Tibial artery (tissue), 4 donors: ENCODE results near the gene TULP3.

Experiments used
- DNase-seq, 2 donors: peaks; one replicate each; pipeline ENCODE4 v3.0.0-alpha.2; 2019
- H3K27ac ChIP-seq, 2 donors: fragments of 200-600 bp; sonication (generic) in 1 of 2; 1 replicate in 1 of 2; 2 replicates in 1 of 2; pipeline ENCODE4 v1.5.1; 2018 to 2019; ENCODE audit warnings: mild to moderate bottlenecking in 1 of 2
- H3K27me3 ChIP-seq, 2 donors: fragments of 200-600 bp; sonication (generic) in 1 of 2; one replicate each; pipeline versions ENCODE4 v1.5.1 to v1.6.0; 2016 to 2019
- H3K36me3 ChIP-seq, 3 donors: fragments of 200-600 bp; sonication (generic) in 2 of 3; one replicate each; pipeline ENCODE4 v1.5.1; 2016 to 2019; ENCODE audit warnings: mild to moderate bottlenecking in 2 of 3
- H3K4me1 ChIP-seq, 4 donors: fragments of 200-600 bp; sonication (generic) in 2 of 4; 1 replicate in 3 of 4; 2 replicates in 1 of 4; pipeline ENCODE4 v1.5.1; 2016 to 2019
- H3K4me3 ChIP-seq, 2 donors: fragments of 200-600 bp; sonication (generic) in 1 of 2; 1 replicate in 1 of 2; 2 replicates in 1 of 2; pipeline ENCODE4 v1.5.1; 2018 to 2019; ENCODE audit warnings: mild to moderate bottlenecking in 2 of 2
- H3K9me3 ChIP-seq, 3 donors: fragments of 200-600 bp; sonication (generic) in 1 of 3; one replicate each; pipeline ENCODE4 v1.5.1; 2016 to 2019
- intact Hi-C: fragments of 100-400 bp; cut with DNase I; formaldehyde crosslinking; loops from one replicate; pipeline ENCODE4 v1.15.0; 2023; ENCODE audit warnings: low total_unique reads
- TF ChIP-seq, protein P1 (sequence below), 2 experiments: fragments of 200-600 bp in 1 of 2; fragments of 450-650 bp in 1 of 2; IDR thresholded peaks; one replicate each; pipeline ENCODE4 v1.5.1; 2017 to 2019; ENCODE audit warnings: antibody characterized with exemption in 2 of 2, mild to moderate bottlenecking in 1 of 2, moderate library complexity in 1 of 2

The TULP3 gene

DNA sequence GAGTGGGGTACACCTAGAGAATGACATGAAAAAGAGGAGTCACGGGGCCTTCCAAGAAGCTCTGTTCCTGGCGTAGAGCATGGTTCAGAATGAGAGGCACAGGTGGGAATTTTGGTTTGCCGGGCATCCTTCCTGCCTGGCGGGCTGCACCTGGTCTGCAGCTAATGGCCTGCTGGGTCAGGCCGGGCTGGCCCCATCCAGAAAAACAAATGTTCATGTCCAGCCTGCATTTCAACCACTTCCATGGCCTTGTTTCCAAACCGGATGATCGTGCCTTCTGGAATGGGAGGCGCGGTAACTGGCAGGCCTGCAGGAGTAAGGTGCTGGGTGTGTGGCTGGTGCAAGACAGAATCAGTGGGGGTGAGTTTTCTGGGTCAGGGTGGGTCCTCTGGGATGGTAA is 82.9 kb downstream of the TULP3 start:
- H3K4me1 ChIP-seq = peaks cover 0 to 7% (median 3%) of the 10 kb centered on the region in 4 donors
- intact Hi-C loops = no loop called here
- peaks cover 0 to 6% (median 0%) of the 10 kb centered on the region in 3 donors for H3K36me3 ChIP-seq
- no peaks in the 10 kb centered on the region for H3K27me3 ChIP-seq
- DNase-seq = no peak
- H3K27ac ChIP-seq = no peak overlapping the region
- no peak overlapping the region for H3K4me3 ChIP-seq
- TF ChIP-seq, protein P1, sequence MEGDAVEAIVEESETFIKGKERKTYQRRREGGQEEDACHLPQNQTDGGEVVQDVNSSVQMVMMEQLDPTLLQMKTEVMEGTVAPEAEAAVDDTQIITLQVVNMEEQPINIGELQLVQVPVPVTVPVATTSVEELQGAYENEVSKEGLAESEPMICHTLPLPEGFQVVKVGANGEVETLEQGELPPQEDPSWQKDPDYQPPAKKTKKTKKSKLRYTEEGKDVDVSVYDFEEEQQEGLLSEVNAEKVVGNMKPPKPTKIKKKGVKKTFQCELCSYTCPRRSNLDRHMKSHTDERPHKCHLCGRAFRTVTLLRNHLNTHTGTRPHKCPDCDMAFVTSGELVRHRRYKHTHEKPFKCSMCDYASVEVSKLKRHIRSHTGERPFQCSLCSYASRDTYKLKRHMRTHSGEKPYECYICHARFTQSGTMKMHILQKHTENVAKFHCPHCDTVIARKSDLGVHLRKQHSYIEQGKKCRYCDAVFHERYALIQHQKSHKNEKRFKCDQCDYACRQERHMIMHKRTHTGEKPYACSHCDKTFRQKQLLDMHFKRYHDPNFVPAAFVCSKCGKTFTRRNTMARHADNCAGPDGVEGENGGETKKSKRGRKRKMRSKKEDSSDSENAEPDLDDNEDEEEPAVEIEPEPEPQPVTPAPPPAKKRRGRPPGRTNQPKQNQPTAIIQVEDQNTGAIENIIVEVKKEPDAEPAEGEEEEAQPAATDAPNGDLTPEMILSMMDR (IDR thresholded peaks at IDR 0.05) = no peak
- no peaks in the 10 kb centered on the region for H3K9me3 ChIP-seq

DNA sequence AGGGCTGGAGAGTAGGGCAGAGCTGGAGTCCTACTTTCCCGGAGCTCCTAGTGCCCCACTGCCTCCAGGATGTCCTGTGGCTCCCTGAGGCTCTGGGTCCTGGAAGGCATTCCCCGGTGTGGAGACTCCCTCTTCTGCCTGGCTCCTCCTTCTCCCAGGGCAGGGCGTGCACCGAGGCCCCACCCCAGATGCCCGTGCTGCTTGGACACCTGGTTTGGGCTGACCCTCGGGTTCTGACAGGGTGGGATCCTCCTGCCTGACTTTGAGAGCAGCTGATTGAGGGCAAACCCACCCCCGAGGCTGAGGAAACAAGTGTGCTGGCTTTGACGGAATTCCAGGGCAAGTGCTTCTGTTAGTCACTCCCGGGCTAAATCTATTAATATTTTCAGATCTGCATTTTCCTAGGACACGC is 83.9 kb downstream of the TULP3 start:
- peaks cover 0 to 6% (median 4%) of the 10 kb centered on the region in 3 donors for H3K36me3 ChIP-seq
- H3K4me3 ChIP-seq = peak overlapping the region; percentile 12 to 34
- no peak for DNase-seq
- no peaks in the 10 kb centered on the region for H3K27me3 ChIP-seq
- TF ChIP-seq, protein P1 (IDR thresholded peaks at IDR 0.05) = no peak
- H3K27ac ChIP-seq = peak overlapping the region in 1 of 2 donors; percentile 6
- H3K4me1 ChIP-seq = peaks cover 0 to 7% (median 3%) of the 10 kb centered on the region in 4 donors
- H3K9me3 ChIP-seq = no peaks in the 10 kb centered on the region
- intact Hi-C loops = no loop called here

DNA sequence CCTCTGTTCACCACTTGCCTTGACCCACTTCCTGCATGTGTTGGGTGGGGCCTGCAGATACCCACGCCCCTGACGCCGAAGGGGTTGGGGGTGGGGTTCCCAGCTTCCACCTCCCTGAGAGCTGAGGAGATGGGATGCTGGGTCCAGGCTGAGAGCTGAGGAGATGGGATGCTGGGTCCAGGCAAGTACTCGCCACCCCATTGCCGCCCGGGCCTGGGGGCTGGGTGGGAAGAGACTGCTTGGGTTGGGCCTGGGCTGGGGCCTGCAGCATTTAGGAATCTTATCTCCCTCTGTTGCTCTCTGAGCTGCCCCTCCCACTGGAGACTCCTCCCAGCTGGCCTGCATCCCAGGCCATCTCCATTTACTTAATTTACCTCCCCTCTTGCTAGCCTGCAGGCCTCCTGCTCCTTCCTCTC is 85.9 kb downstream of the TULP3 start:
- H3K27ac ChIP-seq = no peak overlapping the region
- H3K4me1 ChIP-seq = peaks cover 0 to 7% (median 3%) of the 10 kb centered on the region in 4 donors
- intact Hi-C loops = no loop called here
- TF ChIP-seq, protein P1 (IDR thresholded peaks at IDR 0.05) = no peak
- no peak overlapping the region for H3K4me3 ChIP-seq
- H3K27me3 ChIP-seq = no peaks in the 10 kb centered on the region
- H3K9me3 ChIP-seq = no peaks in the 10 kb centered on the region
- no peak for DNase-seq
- H3K36me3 ChIP-seq = peaks cover 0 to 10% (median 4%) of the 10 kb centered on the region in 3 donors

DNA sequence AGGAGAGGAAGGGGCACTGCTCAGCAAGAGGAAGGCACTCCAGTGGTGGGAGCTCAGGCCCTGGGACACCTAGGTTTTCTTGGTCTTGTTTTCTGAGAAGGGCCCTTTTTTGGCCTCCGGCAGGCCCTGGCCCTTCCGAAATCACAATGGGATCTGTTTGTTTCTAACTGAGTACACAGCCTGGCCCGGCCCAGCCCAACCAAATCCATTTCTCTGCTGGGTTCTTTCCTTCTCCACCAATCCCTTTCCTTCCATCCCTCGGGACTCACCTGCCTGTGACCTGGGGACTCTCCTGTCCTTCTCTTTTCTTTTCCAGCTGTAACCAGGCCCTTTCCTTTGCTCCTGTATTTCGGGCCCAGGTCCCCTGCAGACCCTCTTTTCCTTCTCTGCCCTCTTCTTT is 87.1 kb downstream of the TULP3 start:
- H3K36me3 ChIP-seq = peaks cover 0 to 10% (median 4%) of the 10 kb centered on the region in 3 donors
- H3K4me3 ChIP-seq = no peak overlapping the region
- no peaks in the 10 kb centered on the region for H3K9me3 ChIP-seq
- H3K27me3 ChIP-seq = no peaks in the 10 kb centered on the region
- peaks cover 0 to 10% (median 4%) of the 10 kb centered on the region in 4 donors for H3K4me1 ChIP-seq
- DNase-seq = no peak
- no peak overlapping the region for H3K27ac ChIP-seq
- TF ChIP-seq, protein P1 (IDR thresholded peaks at IDR 0.05) = no peak
- intact Hi-C loops = no loop called here

DNA sequence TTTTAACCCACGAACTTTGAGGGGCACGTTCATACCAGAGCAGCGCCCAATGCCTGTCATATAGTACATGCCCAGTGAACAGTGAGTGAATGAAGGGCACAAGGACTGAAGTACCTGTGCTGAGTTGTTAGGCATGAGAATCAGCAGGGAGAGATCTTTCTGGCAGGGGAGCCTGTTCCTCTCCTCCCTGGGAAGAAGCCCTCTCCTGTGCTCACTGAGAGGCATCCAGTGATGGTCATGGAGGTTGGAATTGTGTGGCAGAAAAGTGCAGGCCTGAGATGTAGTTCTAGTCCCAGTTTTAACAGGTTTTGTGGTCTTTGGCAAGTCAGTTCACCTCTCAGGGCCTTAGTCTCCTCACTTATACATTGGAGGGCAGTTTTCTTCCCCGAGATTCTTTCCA is 89.1 kb downstream of the TULP3 start:
- intact Hi-C loops = no loop called here
- H3K4me1 ChIP-seq = peaks cover 0 to 3% (median under 1%) of the 10 kb centered on the region in 4 donors
- no peaks in the 10 kb centered on the region for H3K27me3 ChIP-seq
- H3K36me3 ChIP-seq = peaks cover 0 to 10% (median 4%) of the 10 kb centered on the region in 3 donors
- DNase-seq = no peak
- no peak overlapping the region for H3K27ac ChIP-seq
- no peak overlapping the region for H3K4me3 ChIP-seq
- TF ChIP-seq, protein P1 (IDR thresholded peaks at IDR 0.05) = no peak
- no peaks in the 10 kb centered on the region for H3K9me3 ChIP-seq

DNA sequence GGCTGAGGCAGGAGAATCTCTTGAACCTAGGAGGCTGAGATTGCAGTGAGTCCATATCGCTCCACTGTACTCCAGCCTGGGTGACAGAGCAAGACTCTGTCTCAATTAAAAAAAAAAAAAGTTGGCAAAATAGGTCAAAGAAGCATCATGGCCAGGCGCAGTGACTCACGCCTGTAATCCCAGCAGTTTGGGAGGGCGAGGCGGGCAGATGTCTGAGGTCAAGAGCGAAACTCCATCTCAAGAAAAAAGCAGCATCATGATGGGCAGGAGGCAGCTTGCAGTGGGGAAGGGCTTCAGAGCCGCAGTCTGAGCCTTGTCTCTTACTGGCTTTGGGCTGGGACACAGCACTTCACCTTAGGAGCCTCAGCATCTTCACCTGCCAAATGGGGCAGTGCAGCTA is 89.9 kb downstream of the TULP3 start:
- Histone ChIP-seq H3K9me3 (no peaks in the 10 kb centered on the region), H3K36me3 (peaks cover 0 to 10% (median 4%) of the 10 kb centered on the region in 3 donors), H3K27ac (no peak overlapping the region), H3K4me1 (peaks cover 0 to 3% (median 0%) of the 10 kb centered on the region in 4 donors), H3K27me3 (no peaks in the 10 kb centered on the region), H3K4me3 (no peak overlapping the region)
- no peak for DNase-seq
- TF ChIP-seq, protein P1 (IDR thresholded peaks at IDR 0.05) = no peak
- intact Hi-C loops = no loop called here
